Loucy (cell line): Measurements from ENCODE around the gene WWOX.

ENCODE experiments used
- H2AFZ ChIP-seq: fragments of 200-600 bp; sonication (generic); 2 replicates; pipeline ENCODE4 v1.6.0; 2016; ENCODE audit warnings: antibody characterized with exemption, mild to moderate bottlenecking, low read length, moderate library complexity
- H3F3A ChIP-seq: fragments of 200-600 bp; 2 replicates; pipeline ENCODE4 v1.6.0; 2016; ENCODE audit warnings: antibody characterized with exemption, low read depth, mild to moderate bottlenecking
- H3K27me3 ChIP-seq: fragments of 200-600 bp; sonication (generic); 2 replicates; pipeline ENCODE4 v1.6.1; 2014; ENCODE audit warnings: low read length, mild to moderate bottlenecking; ENCODE audit not compliant: insufficient read depth, poor library complexity, severe bottlenecking
- H3K36me3 ChIP-seq: fragments of 200-600 bp; sonication (generic); 2 replicates; pipeline ENCODE4 v1.6.1; 2016; ENCODE audit warnings: low read length; ENCODE audit not compliant: insufficient read depth
- H3K4me1 ChIP-seq: fragments of 200-600 bp; sonication (generic); 2 replicates; pipeline ENCODE4 v1.5.1; 2014; ENCODE audit warnings: low read length, mild to moderate bottlenecking; ENCODE audit not compliant: insufficient read depth, poor library complexity, severe bottlenecking
- H3K4me2 ChIP-seq: fragments of 200-600 bp; sonication (generic); 2 replicates; pipeline ENCODE4 v1.6.0; 2014; ENCODE audit warnings: antibody characterized with exemption, low read length, low read depth, mild to moderate bottlenecking; ENCODE audit not compliant: poor library complexity, severe bottlenecking
- H3K4me3 ChIP-seq: fragments of 200-600 bp; sonication (generic); 2 replicates; pipeline ENCODE4 v1.5.1; 2014; ENCODE audit warnings: low read length, mild to moderate bottlenecking, mixed read lengths; ENCODE audit not compliant: poor library complexity, severe bottlenecking
- H3K79me2 ChIP-seq: fragments of 200-600 bp; sonication (generic); 2 replicates; pipeline ENCODE4 v1.6.1; 2014; ENCODE audit warnings: low read length; ENCODE audit not compliant: insufficient read depth
- H3K9ac ChIP-seq: fragments of 200-600 bp; sonication (generic); 2 replicates; pipeline ENCODE4 v1.6.0; 2014; ENCODE audit warnings: mild to moderate bottlenecking, low read depth, low read length, moderate library complexity; ENCODE audit not compliant: poor library complexity, severe bottlenecking
- H3K9me2 ChIP-seq: fragments of 200-600 bp; sonication (generic); replicated peaks from 2 replicates; pipeline ENCODE4 v1.6.1; 2016; ENCODE audit warnings: low read depth, low read length, mixed read lengths
- H3K9me3 ChIP-seq: fragments of 200-600 bp; sonication (generic); 2 replicates; pipeline ENCODE4 v1.6.1; 2014; ENCODE audit warnings: mild to moderate bottlenecking, antibody characterized with exemption, low read length, low read depth; ENCODE audit not compliant: insufficient read depth
- H4K20me1 ChIP-seq: fragments of 200-600 bp; sonication (generic); 2 replicates; pipeline ENCODE4 v1.6.0; 2014; ENCODE audit warnings: antibody characterized with exemption, low read length, mild to moderate bottlenecking; ENCODE audit not compliant: insufficient read depth, poor library complexity, severe bottlenecking
- CTCF ChIP-seq: fragments of 200-600 bp; sonication (generic); conservative IDR thresholded peaks from 2 replicates; pipeline ENCODE4 v1.5.1; 2014; ENCODE audit warnings: mild to moderate bottlenecking, antibody characterized with exemption, low read length
- EZH2phosphoT487 ChIP-seq: fragments of 200-600 bp; IDR thresholded peaks from 2 replicates; pipeline ENCODE4 v1.6.1; 2018; ENCODE audit warnings: antibody characterized with exemption, mild to moderate bottlenecking, moderate library complexity, borderline replicate concordance

WWOX gene

DNA sequence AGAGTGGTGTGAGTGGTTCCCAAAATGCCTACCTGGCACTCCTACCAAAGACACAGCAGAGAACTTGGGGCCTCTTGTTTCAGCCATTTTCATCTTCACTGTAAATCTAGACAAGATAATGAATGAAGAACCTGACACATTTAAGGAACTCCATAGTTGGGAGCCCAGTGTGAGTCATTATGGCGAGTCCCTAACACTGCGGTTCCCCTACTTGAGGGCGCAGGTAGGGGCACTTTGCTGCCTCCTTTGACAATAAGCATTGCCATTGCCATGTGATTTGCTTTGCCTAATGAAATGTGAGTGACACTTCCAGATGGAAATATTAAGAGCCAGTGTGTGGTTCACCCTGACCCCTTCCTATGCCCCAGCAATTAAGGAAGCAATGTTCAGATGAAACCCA is 983.5 kb downstream of the WWOX start:
- no peak overlapping the region for H3K9ac ChIP-seq
- H3K9me2 ChIP-seq: no peaks in the 10 kb centered on the region
- no peaks in the 10 kb centered on the region for H3K36me3 ChIP-seq
- H3K4me3 ChIP-seq: no peak overlapping the region
- TF ChIP-seq EZH2phosphoT487 (no peak), CTCF (no peak)
- no peak overlapping the region for H3K4me2 ChIP-seq
- H3K4me1 ChIP-seq: peaks cover 34% of the 10 kb centered on the region
- no peaks in the 10 kb centered on the region for H4K20me1 ChIP-seq
- no peaks in the 10 kb centered on the region for H3K79me2 ChIP-seq
- no peaks in the 10 kb centered on the region for H3K9me3 ChIP-seq
- no peak overlapping the region for H2AFZ ChIP-seq
- no peaks in the 10 kb centered on the region for H3K27me3 ChIP-seq
- H3F3A ChIP-seq: no peaks in the 10 kb centered on the region

GRCh38 chr16:79083508-79084299 is 984.2 kb downstream of the WWOX start:
- no peaks in the 10 kb centered on the region for H3K27me3 ChIP-seq
- no peaks in the 10 kb centered on the region for H3K36me3 ChIP-seq
- H3K79me2 ChIP-seq: no peaks in the 10 kb centered on the region
- peak overlapping the region; percentile 30; the same call in 1 of the 2 replicates for H2AFZ ChIP-seq
- no peak overlapping the region for H3K4me3 ChIP-seq
- no peak overlapping the region for H3K9ac ChIP-seq
- no peaks in the 10 kb centered on the region for H3K9me3 ChIP-seq
- peak overlapping the region; percentile 32 for H3K4me2 ChIP-seq
- no peaks in the 10 kb centered on the region for H3F3A ChIP-seq
- no peaks in the 10 kb centered on the region for H4K20me1 ChIP-seq
- H3K4me1 ChIP-seq: peaks cover 37% of the 10 kb centered on the region
- no peaks in the 10 kb centered on the region for H3K9me2 ChIP-seq
- no peak for TF ChIP-seq CTCF
- no peak for TF ChIP-seq EZH2phosphoT487

DNA sequence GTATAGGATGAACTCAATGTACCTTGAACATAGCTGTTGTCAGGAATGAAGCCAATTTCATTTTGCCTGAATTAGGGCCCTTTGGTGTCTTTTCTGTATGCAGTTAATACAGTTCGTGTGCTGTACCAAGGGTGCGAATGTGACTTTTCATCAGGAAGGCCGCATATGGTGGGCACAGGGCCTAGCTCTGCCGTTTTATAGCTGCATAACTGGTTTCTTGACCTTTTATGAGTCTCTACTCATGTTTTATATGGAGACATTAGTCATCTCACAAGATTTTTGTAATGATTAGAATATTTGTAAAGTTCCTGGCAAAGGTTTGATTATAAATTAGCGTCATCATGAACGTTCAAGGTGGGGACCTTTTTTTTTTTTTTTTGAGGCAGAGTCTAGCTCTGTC is 989.5 kb downstream of the WWOX start:
- Histone ChIP-seq H3K4me3 (no peak overlapping the region), H3K27me3 (no peaks in the 10 kb centered on the region), H3K36me3 (no peaks in the 10 kb centered on the region), H3K4me1 (peaks cover 74% of the 10 kb centered on the region), H4K20me1 (no peaks in the 10 kb centered on the region), H3F3A (no peaks in the 10 kb centered on the region), H3K9ac (peak overlapping the region; percentile 69), H3K9me3 (no peaks in the 10 kb centered on the region), H3K79me2 (no peaks in the 10 kb centered on the region), H3K4me2 (peak overlapping the region; percentile 87), H2AFZ (no peak overlapping the region), H3K9me2 (no peaks in the 10 kb centered on the region)
- TF ChIP-seq EZH2phosphoT487 (no peak), CTCF (no peak)
